Renal cortex interstitium (tissue), 15 donors: ENCODE results near the gene SPNS3. TPM values are rescaled to one million over a fixed set of nuclear protein-coding genes. Genes with fewer than 3 reads are reported as not detected.
A peak's percentile ranks its signal among the peaks of the same experiment; 100 is the strongest.

Source experiments
- DNase-seq, 11 donors: peaks; one replicate each; pipeline ENCODE4 v3.0.0-alpha.2; 2013; ENCODE audit warnings: low read depth in 9 of 11, low spot score in 4 of 11; ENCODE audit errors: extremely low read depth in 1 of 11
- long read RNA-seq, 16 experiments: transcript quantifications; one replicate each; lab custom pipeline, GENCODE V29; 2026
- polyA plus RNA-seq, 3 donors: library from polyadenylated mRNA; unstranded; fragments of 120-200 nt; gene quantifications; one replicate each; pipeline ENCODE4 v1.2.1, GENCODE V29; 2013; ENCODE audit not compliant: insufficient read length in 3 of 3

SPNS3 gene, protein sequence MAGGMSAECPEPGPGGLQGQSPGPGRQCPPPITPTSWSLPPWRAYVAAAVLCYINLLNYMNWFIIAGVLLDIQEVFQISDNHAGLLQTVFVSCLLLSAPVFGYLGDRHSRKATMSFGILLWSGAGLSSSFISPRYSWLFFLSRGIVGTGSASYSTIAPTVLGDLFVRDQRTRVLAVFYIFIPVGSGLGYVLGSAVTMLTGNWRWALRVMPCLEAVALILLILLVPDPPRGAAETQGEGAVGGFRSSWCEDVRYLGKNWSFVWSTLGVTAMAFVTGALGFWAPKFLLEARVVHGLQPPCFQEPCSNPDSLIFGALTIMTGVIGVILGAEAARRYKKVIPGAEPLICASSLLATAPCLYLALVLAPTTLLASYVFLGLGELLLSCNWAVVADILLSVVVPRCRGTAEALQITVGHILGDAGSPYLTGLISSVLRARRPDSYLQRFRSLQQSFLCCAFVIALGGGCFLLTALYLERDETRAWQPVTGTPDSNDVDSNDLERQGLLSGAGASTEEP
- polyA plus RNA-seq = 1 to 10 TPM; 1.9 to 5.2 (median 2.6) TPM
- long read RNA-seq, donor 1 = 0 reads
- long read RNA-seq, donor 2 = 0 reads
- long read RNA-seq, donor 3, partial matches to known transcripts = 0 of 1 reads
- long read RNA-seq, donor 3, other reads (novel, unspliced or antisense) = 0 of 1 reads
- long read RNA-seq, donor 4 = 0 reads
- long read RNA-seq, donor 5 = 0 reads
- long read RNA-seq, donor 6 = 0 reads
- long read RNA-seq, donor 7 = 0 reads
- long read RNA-seq, donor 8 = 0 reads
- long read RNA-seq, donor 9 = 0 reads
- long read RNA-seq, donor 10 = 0 reads
- long read RNA-seq, donor 11 = 0 reads
- long read RNA-seq, donor 12 = 0 reads
- long read RNA-seq, donor 13 = 0 reads
- long read RNA-seq, donor 14 = 0 reads
- long read RNA-seq, donor 15 = 0 reads
- long read RNA-seq, donor 16 = 0 reads

DNA sequence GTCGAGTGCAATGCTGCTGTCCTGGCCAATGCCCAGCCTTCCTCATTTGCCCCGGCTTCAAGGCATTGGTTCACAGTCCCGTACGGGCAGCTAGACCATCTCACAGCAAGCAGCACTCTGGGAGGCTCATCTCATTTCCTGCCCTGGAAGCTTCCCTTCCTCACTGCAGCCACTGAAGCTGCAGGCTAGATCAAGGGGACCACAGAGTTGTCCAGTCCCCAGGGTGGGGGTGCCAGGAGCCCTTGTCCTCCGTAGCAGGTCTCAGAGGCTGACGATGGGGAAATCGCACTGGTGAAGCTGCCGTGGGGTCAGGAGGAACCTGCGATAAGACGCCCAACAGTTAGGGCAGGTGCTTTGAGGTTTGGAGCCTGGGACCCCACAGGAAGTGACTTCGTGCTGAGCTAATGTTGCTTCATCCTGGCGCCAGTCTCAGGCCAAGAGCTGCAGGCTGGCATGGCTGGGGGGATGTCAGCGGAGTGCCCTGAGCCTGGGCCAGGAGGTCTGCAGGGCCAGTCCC lies at the start of gene SPNS3:
Gene SPNS3, plus strand, starts transcription at position 426 of the 517 bp plus-strand sequence. Its CDS starts 28 bp downstream, at position 454.
- no peak for DNase-seq

DNA sequence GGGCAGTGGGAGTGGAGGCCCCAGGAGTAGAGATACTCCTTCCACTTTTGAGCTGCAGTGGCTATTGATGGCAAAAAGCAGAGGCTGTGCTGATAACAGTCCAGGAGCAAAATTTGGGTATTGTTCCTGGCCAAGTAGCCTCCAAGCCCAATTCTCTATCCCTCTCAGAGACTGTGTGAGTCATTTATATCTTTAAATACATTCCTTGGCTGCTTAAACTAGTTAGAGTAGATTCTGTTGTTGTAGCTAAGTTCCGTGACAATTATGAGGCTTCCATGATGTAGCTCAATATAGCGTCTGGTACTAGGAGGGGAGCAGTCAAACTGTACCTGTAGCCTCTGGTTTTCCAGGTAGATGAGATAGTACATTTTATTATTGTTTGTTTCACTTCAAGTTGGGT lies 47.3 kb upstream of the SPNS3 start:
- DNase-seq = no peak

DNA sequence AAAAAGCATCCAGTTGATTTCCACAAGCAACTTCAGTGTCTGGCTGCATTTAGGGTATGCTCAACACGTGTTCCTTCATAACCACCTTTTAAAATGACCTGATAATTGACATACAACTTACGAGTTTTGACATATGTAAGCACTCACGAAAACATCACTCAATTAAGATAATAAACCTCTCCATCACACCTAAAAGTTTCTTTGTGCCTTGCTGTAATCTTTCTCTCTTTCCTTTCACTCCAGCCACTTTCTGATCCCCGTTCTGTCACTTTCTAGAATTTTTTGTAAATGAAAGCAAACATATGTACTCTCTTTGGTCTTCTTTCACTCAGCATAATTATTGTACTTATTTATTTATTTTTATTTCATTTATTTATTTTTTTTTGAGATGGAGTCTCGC lies 46.6 kb upstream of the SPNS3 start:
- DNase-seq = no peak

DNA sequence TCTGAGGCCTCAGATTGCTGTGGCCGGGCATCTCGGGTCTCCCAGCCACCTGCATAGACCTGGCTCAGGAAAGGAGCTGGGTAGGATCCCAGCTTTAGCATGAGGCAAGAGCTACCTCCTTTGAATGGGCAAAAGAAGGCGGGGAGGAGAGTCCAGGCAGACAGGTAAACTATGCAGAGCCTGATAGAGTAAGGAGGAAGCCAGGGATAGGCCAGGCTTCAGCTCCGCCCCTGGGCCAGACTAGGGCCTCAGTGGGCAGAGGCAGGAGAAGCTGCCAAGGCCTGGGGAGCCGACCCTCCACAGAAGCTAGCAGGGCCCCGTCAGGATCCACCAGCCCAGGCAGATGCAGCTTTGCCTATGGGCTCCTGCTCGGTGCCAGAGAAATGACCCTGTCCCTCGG lies 44.7 kb upstream of the SPNS3 start:
- no peak for DNase-seq

DNA sequence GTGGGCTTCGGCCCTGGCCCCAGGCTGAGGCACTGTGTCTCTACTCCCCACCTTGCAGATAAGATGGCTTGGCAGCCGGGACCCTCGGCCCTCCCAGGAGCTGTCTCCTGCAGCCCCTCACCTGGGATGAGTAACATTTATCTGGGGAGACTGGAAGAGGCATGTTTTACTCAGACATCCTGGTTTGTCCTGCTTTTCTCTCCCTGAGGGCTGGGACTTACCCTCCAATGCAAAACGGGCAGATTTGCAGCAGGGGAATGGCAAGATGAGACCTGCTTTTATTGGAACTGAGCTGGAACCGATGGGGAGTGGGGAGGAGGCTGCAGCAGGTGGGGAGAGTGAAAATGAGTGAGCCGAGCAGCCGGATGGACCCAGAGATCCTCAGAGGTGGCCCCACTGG lies 39.9 kb upstream of the SPNS3 start:
- DNase-seq = no peak

DNA sequence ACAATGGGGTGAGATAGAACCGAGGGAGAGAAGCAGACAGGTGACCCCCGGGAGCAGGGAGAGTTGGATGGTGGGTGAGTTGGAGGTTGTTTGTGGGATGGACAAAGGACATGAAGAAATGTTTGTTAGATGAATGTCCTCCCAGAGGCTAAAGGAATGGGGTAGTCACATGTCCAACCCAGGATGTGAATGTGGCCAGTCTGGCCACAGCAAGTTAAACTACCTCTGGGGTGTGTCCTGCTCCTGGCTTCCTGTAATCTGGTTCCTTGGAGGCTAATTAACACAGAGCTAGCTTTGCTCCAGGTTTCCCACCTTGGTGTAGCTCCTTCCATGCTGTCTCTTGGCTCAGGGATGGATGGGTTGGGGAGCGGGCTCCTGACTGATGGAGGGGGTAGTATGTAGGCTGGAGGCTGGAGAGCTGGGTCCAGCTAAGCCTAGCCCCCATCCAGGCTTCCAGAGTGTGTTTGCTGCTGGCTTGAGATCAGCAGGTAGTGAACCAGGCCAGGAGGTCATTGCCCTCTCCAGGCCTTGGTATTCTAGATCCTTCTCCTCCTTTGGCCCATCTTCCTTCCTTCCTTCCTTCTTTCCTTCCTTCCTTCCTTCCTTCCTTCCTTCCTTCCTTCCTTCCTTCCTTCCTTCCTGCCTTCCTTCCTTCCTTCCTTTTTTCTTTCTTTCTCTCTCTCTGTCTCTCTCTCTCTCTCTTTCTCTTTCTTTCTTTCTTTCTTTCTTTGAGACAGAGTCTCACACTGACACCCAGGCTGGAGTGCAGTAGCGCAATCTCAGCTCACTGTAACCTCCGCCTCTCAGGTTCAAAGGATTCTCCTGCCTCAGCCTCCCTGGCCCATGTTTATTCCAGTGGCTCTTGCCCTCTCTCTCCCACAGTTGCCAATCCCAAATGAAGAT lies 39.3 kb upstream of the SPNS3 start:
- DNase-seq = no peak

DNA sequence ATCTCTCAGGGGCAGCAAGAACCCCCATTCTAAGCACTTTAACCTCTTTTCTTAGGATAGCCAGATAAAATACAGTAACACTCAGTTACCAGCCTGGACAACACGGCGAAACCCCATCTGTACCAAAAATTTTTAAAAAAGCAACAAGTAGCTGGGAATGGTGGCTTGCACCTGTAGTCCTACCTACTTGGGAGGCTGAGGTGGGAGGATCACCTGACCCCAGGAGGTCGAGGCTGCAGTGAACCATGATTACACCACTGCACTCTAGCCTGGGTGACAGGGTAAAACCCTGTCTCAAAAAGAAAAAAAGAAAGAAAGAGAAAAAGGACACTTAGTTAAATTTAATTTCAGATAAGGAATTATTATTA lies 38.6 kb upstream of the SPNS3 start:
- DNase-seq = no peak

DNA sequence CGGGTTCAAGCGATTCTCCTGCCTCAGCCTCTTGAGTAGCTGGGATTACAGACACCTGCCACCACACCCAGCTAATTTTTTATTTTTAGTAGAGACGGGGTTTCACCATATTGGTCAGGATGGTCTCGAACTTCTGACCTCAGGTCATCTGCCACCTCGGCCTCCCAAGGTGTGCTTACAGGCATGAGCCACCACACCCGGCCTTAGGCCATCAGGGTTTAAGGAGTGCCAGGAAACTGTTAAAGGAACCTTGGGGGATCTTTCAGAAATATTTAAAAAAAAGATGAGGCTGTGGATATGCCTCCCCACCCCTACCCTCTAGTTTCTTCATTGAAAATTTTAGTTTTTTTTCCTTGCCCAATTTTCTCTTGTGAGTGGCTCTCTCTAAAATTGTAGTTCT lies 35.9 kb upstream of the SPNS3 start:
- no peak for DNase-seq

DNA sequence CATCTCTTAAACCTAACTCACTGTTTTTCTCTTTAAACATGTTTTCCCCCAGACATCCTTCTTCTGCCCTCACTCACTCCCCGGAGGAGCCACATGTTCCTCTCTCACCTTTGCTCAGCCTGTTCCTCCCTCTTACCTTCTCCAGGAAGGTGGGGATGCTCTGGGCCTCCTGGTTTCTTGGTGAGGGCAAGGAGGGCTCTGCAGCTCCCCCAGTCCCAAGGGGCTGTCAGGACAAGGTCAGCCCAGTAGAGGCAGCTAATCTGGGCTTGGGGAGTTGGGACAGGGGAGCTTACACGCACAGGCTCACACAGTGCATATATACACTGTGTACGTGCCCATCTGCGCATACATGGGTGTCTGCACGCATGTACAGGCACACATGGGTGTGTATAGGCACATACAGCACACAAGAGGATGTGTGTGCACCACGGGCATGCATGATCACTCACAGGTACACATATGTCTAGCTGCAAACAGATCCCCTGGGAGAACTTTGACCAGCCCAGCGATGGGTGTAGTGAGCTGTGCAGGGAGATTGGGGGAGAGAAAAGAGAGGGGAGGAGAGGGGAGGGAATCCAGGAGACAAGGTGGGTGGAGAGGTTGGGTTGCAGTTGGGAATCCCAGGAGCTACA lies 28.6 kb upstream of the SPNS3 start:
- no peak for DNase-seq

DNA sequence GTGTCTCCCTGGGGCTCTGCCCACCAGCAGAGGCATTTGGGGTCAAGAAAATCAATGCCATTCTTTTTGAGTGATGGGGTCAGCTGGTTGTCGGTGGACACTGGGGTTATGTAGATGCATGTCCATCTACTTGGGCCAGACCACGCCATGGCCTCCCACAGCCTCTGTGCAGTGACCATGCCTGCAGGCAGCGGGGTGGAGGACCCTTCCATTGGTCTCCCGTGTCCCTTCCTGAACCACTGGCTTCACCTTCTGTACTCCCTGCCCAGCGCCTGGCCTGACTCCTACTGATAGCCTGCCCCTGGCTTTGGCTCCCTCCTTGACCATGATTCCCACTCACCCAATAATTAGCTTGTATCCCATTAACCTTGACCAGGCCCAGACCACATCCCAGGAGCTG lies 28.0 kb upstream of the SPNS3 start:
- no peak for DNase-seq

DNA sequence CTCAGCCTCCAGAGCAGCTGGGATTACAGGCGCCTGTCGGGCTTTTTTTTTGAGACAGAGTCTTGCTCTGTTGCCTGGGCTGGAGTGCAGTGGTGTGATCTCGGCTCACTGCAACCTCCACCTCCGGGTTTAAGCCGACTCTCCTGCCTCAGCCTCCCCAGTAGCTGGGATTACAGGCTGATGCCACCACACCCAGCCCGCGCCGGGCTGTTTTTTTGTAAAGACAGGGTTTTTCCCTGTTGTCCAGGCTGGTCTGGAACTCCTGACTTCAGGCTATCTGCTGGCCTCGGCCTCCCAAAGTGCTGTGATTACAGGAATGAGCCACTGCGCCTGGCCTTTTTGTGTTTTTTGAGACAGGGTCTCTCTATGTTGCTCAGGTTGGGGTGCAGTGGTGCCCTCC lies 27.4 kb upstream of the SPNS3 start:
- no peak for DNase-seq

DNA sequence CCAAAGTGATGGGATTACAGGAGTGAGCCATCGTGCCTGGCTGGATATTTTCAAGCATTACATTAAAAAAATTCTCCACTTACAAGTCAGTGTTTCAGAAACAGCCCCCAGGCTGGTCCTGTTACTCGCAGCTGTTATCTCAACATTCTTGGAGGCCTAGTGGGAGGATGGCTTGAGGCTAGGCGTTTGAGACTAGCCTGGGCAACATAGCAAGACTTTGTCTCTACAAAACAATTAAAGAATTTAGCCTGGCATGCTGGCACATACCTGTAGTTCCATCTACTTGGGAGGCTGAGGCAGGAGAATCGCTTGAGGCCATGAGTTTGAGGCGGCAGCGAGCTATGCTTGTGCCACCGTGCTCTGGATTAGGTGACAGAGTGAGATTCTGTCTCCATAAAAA lies 26.5 kb upstream of the SPNS3 start:
- no peak for DNase-seq

DNA sequence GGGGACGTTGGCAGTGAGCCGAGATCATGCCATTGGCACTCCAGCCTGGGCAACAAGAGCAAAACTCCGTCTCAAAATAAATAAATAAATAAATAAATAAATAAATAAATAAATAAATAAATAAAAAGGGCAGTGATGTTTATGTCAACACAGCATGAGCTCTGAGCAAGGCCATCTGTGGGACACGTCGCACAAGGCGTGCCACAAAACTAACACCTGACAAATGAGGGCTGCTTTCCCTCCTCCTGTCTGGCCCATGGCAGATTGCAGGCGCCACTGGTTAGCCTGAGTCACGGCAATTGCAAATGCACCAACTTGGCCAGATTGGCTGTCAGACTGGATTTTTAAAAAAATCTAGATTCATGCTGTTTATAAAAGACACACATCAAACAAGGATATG lies 25.9 kb upstream of the SPNS3 start:
- DNase-seq = no peak

DNA sequence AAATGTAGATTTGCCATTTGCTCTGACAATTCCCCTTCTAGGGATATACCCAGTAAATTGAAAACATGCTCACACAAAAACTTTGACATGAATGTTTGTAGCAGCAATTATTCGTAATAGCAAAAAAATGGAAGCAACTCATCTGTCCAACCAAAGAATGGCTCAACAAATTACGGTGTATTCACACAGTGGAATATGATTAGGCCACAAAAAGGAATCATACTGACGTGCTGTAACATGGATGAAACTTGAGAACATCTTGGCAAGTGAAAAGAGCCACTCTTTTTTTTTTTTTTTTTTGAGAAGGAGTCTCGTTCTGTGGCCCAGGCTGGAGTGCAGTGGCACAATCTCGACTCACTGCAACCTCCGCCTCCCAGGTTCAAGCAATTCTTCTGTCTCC lies 24.1 kb upstream of the SPNS3 start:
- no peak for DNase-seq

DNA sequence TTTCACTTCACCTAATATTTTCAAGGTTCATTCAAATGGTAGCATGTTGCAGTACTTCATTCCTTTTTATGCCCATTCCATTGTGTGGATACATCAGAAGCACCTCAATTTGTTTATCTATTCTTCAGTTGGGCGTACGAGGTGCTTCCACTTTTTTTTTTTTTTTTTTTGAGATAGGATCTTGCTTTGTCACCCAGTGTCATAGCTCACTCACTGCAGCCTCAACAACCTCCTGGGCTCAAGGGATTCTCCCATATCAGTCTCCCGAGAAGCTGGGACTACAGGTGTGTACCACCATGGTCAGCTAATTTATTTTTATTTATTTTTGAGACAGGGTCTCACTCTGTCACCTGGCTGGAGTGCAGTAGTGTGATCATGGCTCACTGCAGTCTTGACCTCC lies 22.5 kb upstream of the SPNS3 start:
- no peak for DNase-seq

DNA sequence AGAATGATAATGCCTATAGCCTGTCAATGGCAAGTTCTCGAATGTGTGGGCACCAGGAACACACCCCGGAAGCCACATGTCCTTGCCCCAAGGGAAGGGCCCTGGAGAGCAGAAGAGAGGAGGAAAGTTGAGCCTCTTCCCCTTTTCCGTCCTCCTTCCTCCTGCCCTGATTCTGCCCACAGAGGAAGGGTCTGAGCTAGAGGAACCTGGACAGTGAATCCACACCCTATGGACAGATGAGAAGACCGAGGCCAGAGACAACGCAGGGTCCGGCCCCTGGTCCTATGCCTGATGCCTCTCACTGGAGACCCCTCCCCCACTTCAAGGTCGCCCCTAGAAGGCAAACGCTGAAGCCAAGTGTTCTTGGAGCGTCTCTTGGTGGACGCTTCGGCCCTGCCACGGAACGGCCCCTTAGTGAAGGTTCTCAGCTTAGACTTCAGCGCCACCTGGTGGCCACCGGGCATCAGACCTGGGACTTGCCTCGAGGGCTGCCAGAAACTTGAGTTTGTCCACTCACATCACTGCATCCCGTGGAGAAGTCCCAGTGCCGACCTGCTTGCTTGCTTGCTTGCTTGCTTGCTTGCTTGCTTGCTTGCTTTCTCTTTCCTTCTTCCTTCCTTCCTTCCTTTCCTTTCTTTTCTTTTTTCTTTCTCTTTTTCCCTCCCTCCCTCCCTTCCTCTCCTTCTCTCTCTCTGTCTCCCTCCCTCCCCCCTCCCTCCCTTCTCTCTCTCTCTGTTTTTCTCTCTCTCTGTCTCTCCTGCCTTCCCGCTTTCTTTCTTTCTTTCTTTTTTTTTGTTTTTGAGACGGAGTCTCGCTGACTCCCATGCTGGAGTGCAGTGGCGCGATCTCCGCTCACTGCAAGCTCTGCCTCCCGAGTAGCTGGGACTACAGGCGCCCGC lies 20.6 kb upstream of the SPNS3 start:
- DNase-seq = peak; percentile 78 to 90 (median 87)

DNA sequence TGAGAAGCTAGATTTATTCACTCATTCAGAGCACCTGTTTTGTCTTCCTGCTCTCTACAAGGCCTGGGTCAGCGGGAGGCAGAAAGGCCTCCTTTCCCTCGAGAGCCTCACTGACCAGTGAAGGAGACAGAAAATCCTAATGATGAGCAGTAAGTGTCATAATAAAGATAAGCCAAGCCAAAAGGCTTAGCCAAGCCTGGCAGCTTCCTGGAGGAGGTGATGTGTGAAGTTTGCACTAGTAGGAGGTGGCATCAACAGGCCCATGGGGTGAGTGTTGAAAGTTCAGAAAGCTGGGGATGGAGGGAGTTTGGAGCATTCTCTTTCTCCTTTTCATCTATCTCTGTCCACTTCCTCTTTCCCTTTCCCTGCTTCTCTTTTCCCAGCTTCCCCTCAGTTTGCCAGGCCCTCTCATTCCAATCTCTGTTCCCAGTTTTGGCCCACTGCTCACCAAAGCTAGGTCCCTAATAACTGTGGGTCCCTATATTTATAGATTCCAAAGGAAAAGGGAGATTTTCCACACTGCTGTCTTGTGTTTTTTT lies 16.5 kb upstream of the SPNS3 start:
- DNase-seq = no peak
